Karpas-422 (cell line): ENCODE measurements around the gene ZSCAN9. TPM values are rescaled to one million over a fixed set of nuclear protein-coding genes. Genes with fewer than 3 reads are reported as not detected.

Experiments used
- DNase-seq: peaks from one replicate; pipeline ENCODE4 v3.0.0-alpha.2; 2015
- H2AFZ ChIP-seq: fragments of 200-600 bp; sonication (generic); 2 replicates; pipeline ENCODE4 v1.6.1; 2014; ENCODE audit warnings: antibody characterized with exemption, low read length, mixed read lengths
- H3K27ac ChIP-seq: fragments of 200-600 bp; sonication (generic); 2 replicates; pipeline ENCODE4 v1.5.1; 2014; ENCODE audit warnings: mild to moderate bottlenecking, low read length, moderate library complexity
- H3K27me3 ChIP-seq: fragments of 200-600 bp; sonication (generic); 2 replicates; pipeline ENCODE4 v1.6.1; 2014; ENCODE audit warnings: low read length, mixed read lengths
- H3K36me3 ChIP-seq: fragments of 200-600 bp; sonication (generic); 2 replicates; pipeline ENCODE4 v1.6.1; 2014; ENCODE audit warnings: low read length, mixed read lengths; ENCODE audit not compliant: insufficient read depth
- H3K4me1 ChIP-seq: fragments of 200-600 bp; sonication (generic); 2 replicates; pipeline ENCODE4 v1.6.1; 2014; ENCODE audit warnings: mild to moderate bottlenecking, low read length, mixed read lengths
- H3K4me2 ChIP-seq: fragments of 200-600 bp; sonication (generic); 2 replicates; pipeline ENCODE4 v1.6.1; 2014; ENCODE audit warnings: low read length, low read depth, mild to moderate bottlenecking; ENCODE audit not compliant: poor library complexity, severe bottlenecking
- H3K4me3 ChIP-seq: fragments of 200-600 bp; sonication (generic); 2 replicates; pipeline ENCODE4 v1.5.1; 2014; ENCODE audit warnings: mild to moderate bottlenecking, antibody characterized with exemption, low read length, mixed read lengths
- H3K79me2 ChIP-seq: fragments of 200-600 bp; sonication (generic); 2 replicates; pipeline ENCODE4 v1.6.1; 2014; ENCODE audit warnings: mild to moderate bottlenecking, low read length, mixed read lengths
- H3K9ac ChIP-seq: fragments of 200-600 bp; sonication (generic); 2 replicates; pipeline ENCODE4 v1.6.0; 2014; ENCODE audit warnings: low read length
- H3K9me2 ChIP-seq: fragments of 200-600 bp; sonication (generic), shearing (Covaris generic); replicated peaks from 2 replicates; pipeline ENCODE4 v1.6.0; 2014; ENCODE audit warnings: mild to moderate bottlenecking, low read length, moderate library complexity; ENCODE audit not compliant: insufficient read depth
- H3K9me3 ChIP-seq: fragments of 300-700, 200-600 bp; sonication (generic); 2 replicates; pipeline ENCODE4 v1.6.1; 2014; ENCODE audit warnings: low read length, mixed read lengths
- H4K20me1 ChIP-seq: fragments of 200-600 bp; sonication (generic); 2 replicates; pipeline ENCODE4 v1.6.1; 2014; ENCODE audit warnings: mild to moderate bottlenecking, antibody characterized with exemption, low read length, low read depth; ENCODE audit not compliant: insufficient read depth
- total RNA-seq: library from RNA; depleted of rRNA; stranded (reverse); fragments of >200 nt; shearing (Covaris generic); gene quantifications from 2 replicates; pipeline ENCODE4 v1.2.3, GENCODE V29; 2014; ENCODE audit warnings: low replicate concordance

ZSCAN9 gene
- total RNA-seq, 1 experiment from 2014 or later, result 35.1 TPM

GRCh38 chr6:28252009-28252975, 27.2 kb downstream of the ZSCAN9 start, which contains the start of gene ZKSCAN4:
Gene ZKSCAN4 (minus strand): TSS chr6:28252269. CDS start chr6:28251980, 289 bp downstream.
- Histone ChIP-seq H3K9ac (peak within 1 kb of the TSS; percentile 76), H3K4me2 (peak within 1 kb of the TSS; percentile 70), H3K36me3 (no peaks in the 10 kb centered on the region), H3K27ac (peak within 1 kb of the TSS; percentile 10; the same call in 1 of the 2 replicates), H3K4me1 (peaks cover 15% of the 10 kb centered on the region), H3K9me3 (no peaks in the 10 kb centered on the region), H3K27me3 (no peaks in the 10 kb centered on the region), H4K20me1 (no peaks in the 10 kb centered on the region), H3K4me3 (peak within 1 kb of the TSS; percentile 75), H3K9me2 (0 out of 2 replicates have a peak, but pooled peaks cover 4% of the 10 kb centered on the region), H2AFZ (peak within 1 kb of the TSS; percentile 79), H3K79me2 (peaks cover 23% of the 10 kb centered on the region)
- DNase-seq, result peak; percentile 97

GRCh38 chr6:28254121-28254519, 29.0 kb downstream of the ZSCAN9 start:
- Histone ChIP-seq H2AFZ (no peak overlapping the region), H3K27me3 (no peaks in the 10 kb centered on the region), H3K27ac (no peak overlapping the region), H3K4me2 (no peak overlapping the region), H3K79me2 (peaks cover 23% of the 10 kb centered on the region), H3K9me3 (no peaks in the 10 kb centered on the region), H3K4me1 (peaks cover 15% of the 10 kb centered on the region), H3K36me3 (no peaks in the 10 kb centered on the region), H4K20me1 (no peaks in the 10 kb centered on the region), H3K9me2 (0 out of 2 replicates have a peak, but pooled peaks cover 4% of the 10 kb centered on the region), H3K9ac (no peak overlapping the region), H3K4me3 (no peak overlapping the region)
- DNase-seq, result peak; percentile 60

- H3K27me3 ChIP-seq, result no peaks in the 10 kb centered on the region
- DNase-seq, result no peak
- H3K4me3 ChIP-seq, result no peak overlapping the region
Observed at GRCh38 chr6:28257042-28257441, 32.0 kb downstream of the ZSCAN9 start.

GRCh38 chr6:28258877-28259777, 34.1 kb downstream of the ZSCAN9 start, which contains the start of gene NKAPL:
Gene NKAPL (plus strand): TSS chr6:28259297. CDS start chr6:28259372, 75 bp downstream.
- Histone ChIP-seq H3K4me2 (no peak within 1 kb of the TSS), H4K20me1 (no peaks in the 10 kb centered on the region), H3K27me3 (no peaks in the 10 kb centered on the region), H3K79me2 (no peaks in the 10 kb centered on the region), H3K27ac (no peak within 1 kb of the TSS), H3K9ac (no peak within 1 kb of the TSS), H3K4me3 (no peak within 1 kb of the TSS), H3K9me2 (no peaks in the 10 kb centered on the region), H3K4me1 (no peaks in the 10 kb centered on the region), H3K9me3 (no peaks in the 10 kb centered on the region), H2AFZ (no peak within 1 kb of the TSS), H3K36me3 (no peaks in the 10 kb centered on the region)
- no peak for DNase-seq

More at GRCh38 chr6:28257042-28257441, 32.0 kb downstream of the ZSCAN9 start:
- Histone ChIP-seq H3K79me2 (peaks cover under 1% of the 10 kb centered on the region; the same call in 1 of the 2 replicates), H3K27ac (no peak overlapping the region), H2AFZ (no peak overlapping the region), H3K9ac (no peak overlapping the region), H4K20me1 (no peaks in the 10 kb centered on the region), H3K9me3 (no peaks in the 10 kb centered on the region), H3K36me3 (no peaks in the 10 kb centered on the region), H3K9me2 (0 out of 2 replicates have a peak, but pooled peaks cover 4% of the 10 kb centered on the region), H3K4me1 (peaks cover 8% of the 10 kb centered on the region), H3K4me2 (no peak overlapping the region)

- Histone ChIP-seq H3K79me2 (peaks cover 26% of the 10 kb centered on the region), H3K9ac (no peak overlapping the region)
Observed at GRCh38 chr6:28263922-28264321, 38.8 kb downstream of the ZSCAN9 start.

GRCh38 chr6:28264834-28265401, 39.8 kb downstream of the ZSCAN9 start:
- no peaks in the 10 kb centered on the region for H4K20me1 ChIP-seq
- no peak overlapping the region for H3K4me2 ChIP-seq

More at GRCh38 chr6:28263922-28264321, 38.8 kb downstream of the ZSCAN9 start:
- Histone ChIP-seq H3K27me3 (no peaks in the 10 kb centered on the region), H2AFZ (no peak overlapping the region), H3K4me2 (no peak overlapping the region), H3K27ac (no peak overlapping the region), H3K36me3 (no peaks in the 10 kb centered on the region), H3K9me3 (no peaks in the 10 kb centered on the region), H3K4me1 (peaks cover 17% of the 10 kb centered on the region), H3K9me2 (no peaks in the 10 kb centered on the region), H3K4me3 (no peak overlapping the region), H4K20me1 (no peaks in the 10 kb centered on the region)
- DNase-seq, result no peak

GRCh38 chr6:28266563-28266961, 41.5 kb downstream of the ZSCAN9 start:
- H3K9me3 ChIP-seq, result no peaks in the 10 kb centered on the region
- no peaks in the 10 kb centered on the region for H4K20me1 ChIP-seq
- H3K4me3 ChIP-seq, result peak overlapping the region; percentile 87
- H3K27ac ChIP-seq, result peak overlapping the region; percentile 57
- peak overlapping the region; percentile 82 for H3K9ac ChIP-seq
- H3K36me3 ChIP-seq, result no peaks in the 10 kb centered on the region
- H2AFZ ChIP-seq, result peak overlapping the region; percentile 93
- H3K4me2 ChIP-seq, result peak overlapping the region; percentile 94
- H3K27me3 ChIP-seq, result no peaks in the 10 kb centered on the region
- DNase-seq, result no peak
- peaks cover 43% of the 10 kb centered on the region for H3K79me2 ChIP-seq
- H3K4me1 ChIP-seq, result peaks cover 17% of the 10 kb centered on the region
- no peaks in the 10 kb centered on the region for H3K9me2 ChIP-seq

More at GRCh38 chr6:28264834-28265401, 39.8 kb downstream of the ZSCAN9 start:
- H3K9me2 ChIP-seq, result no peaks in the 10 kb centered on the region
- H3K27me3 ChIP-seq, result no peaks in the 10 kb centered on the region
- H2AFZ ChIP-seq, result no peak overlapping the region
- no peaks in the 10 kb centered on the region for H3K9me3 ChIP-seq
- H3K4me1 ChIP-seq, result peaks cover 17% of the 10 kb centered on the region
- H3K79me2 ChIP-seq, result peaks cover 34% of the 10 kb centered on the region
- no peaks in the 10 kb centered on the region for H3K36me3 ChIP-seq
- H3K9ac ChIP-seq, result no peak overlapping the region
- DNase-seq, result no peak
- no peak overlapping the region for H3K27ac ChIP-seq
- no peak overlapping the region for H3K4me3 ChIP-seq
